Parathyroid adenoma (tissue), 2 donors: ENCODE data around the gene COL23A1.

Experiments used
- H2AFZ ChIP-seq: fragments of 300-600 bp; sonication (generic); one replicate; pipeline ENCODE4 v1.7.0; 2017; ENCODE audit warnings: antibody characterized with exemption, mild to moderate bottlenecking
- H3K27ac ChIP-seq: fragments of 300-600 bp; sonication (generic); one replicate; pipeline ENCODE4 v1.7.0; 2017
- H3K27me3 ChIP-seq: fragments of 300-600 bp; sonication (generic); one replicate; pipeline ENCODE4 v1.7.0; 2017; ENCODE audit warnings: low read length; ENCODE audit not compliant: control insufficient read depth, insufficient read depth
- H3K36me3 ChIP-seq: fragments of 300-600 bp; sonication (generic); one replicate; pipeline ENCODE4 v1.7.0; 2017; ENCODE audit warnings: low read length; ENCODE audit not compliant: control insufficient read depth, insufficient read depth
- H3K4me1 ChIP-seq: fragments of 300-600 bp; sonication (generic); one replicate; pipeline ENCODE4 v1.7.0; 2017; ENCODE audit warnings: control low read depth
- H3K4me2 ChIP-seq: fragments of 300-600 bp; sonication (generic); one replicate; pipeline ENCODE4 v1.7.0; 2017; ENCODE audit warnings: low read length
- H3K4me3 ChIP-seq: fragments of 300-600 bp; sonication (generic); one replicate; pipeline ENCODE4 v1.7.0; 2017; ENCODE audit warnings: low read depth, low read length
- H3K79me2 ChIP-seq: fragments of 300-600 bp; sonication (generic); one replicate; pipeline ENCODE4 v1.7.0; 2017; ENCODE audit warnings: control low read depth
- H3K9ac ChIP-seq: fragments of 300-600 bp; sonication (generic); one replicate; pipeline ENCODE4 v1.7.0; 2017; ENCODE audit warnings: mild to moderate bottlenecking
- H3K9me3 ChIP-seq: fragments of 300-600 bp; sonication (generic); one replicate; pipeline ENCODE4 v1.7.0; 2017; ENCODE audit warnings: low read length; ENCODE audit not compliant: control insufficient read depth
- CTCF ChIP-seq: fragments of 300-600 bp; sonication (generic); IDR thresholded peaks from one replicate; pipeline ENCODE4 v1.7.0; 2017; ENCODE audit warnings: antibody characterized with exemption, mild to moderate bottlenecking
- donor health status: primary hyperparathyroidism.

COL23A1 gene

DNA sequence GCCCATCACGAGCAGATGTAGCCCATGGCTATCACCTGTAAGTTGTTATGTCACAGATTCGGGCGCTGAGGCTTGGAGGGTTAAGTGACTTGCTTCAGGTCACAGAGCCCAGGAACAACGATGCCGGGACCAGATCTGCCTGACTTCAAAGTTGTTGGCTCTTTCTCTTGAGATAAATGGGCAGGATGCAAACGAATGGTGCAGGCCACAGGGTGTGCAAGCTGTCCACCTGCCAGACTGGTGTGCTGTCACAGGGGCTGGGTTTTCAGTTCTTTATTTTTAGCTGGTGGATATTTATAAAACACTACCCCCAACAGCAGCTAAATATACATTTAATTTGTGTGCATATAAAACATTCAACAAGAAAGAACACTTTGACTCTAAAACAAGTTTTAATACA, 339.9 kb downstream of the COL23A1 start:
- no peaks in the 10 kb centered on the region for H3K27me3 ChIP-seq
- no peaks in the 10 kb centered on the region for H3K79me2 ChIP-seq
- H3K4me1 ChIP-seq = no peaks in the 10 kb centered on the region
- H3K4me3 ChIP-seq = no peak overlapping the region
- H3K36me3 ChIP-seq = no peaks in the 10 kb centered on the region
- TF ChIP-seq CTCF = no peak
- no peak overlapping the region for H3K27ac ChIP-seq
- no peaks in the 10 kb centered on the region for H3K9me3 ChIP-seq
- no peak overlapping the region for H3K4me2 ChIP-seq
- H2AFZ ChIP-seq = no peak overlapping the region
- no peak overlapping the region for H3K9ac ChIP-seq

DNA sequence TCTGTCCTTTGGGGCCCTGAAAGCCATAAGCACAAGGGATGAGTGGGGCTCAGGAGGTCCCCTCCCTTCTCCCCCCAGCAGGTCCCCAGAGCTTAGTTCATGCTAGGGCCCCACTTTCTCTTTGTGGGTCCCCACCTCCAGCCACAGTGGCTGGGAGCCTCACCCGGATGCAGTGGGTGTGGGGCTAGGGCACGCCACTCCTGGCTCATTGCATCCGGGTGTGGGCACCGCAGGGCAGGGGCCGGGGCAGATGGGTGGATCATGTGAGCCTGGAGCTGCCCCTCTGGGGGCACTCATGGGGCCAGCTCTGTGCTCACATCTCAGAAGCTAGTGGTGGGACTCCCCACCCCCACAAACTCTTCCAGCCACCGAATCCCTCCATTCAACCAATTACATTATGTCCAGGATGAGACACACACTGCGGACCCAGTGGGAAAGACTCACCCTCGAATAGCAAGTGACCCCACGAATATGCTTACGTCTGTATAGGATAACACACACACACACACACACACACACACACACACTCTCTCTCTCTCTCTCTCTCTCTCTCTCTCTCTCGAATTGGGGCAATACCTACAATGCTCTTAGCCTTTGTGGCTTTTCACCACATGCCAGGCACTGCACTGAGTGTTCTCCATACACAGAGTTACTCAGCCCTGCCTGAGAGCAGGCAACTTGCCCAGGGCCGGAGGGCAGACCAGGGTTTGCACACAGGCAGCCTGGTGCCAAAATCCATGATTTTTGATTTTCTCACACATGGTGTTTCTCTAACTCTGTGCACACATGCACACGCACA, 340.8 kb downstream of the COL23A1 start:
- no peaks in the 10 kb centered on the region for H3K36me3 ChIP-seq
- no peak overlapping the region for H3K4me2 ChIP-seq

DNA sequence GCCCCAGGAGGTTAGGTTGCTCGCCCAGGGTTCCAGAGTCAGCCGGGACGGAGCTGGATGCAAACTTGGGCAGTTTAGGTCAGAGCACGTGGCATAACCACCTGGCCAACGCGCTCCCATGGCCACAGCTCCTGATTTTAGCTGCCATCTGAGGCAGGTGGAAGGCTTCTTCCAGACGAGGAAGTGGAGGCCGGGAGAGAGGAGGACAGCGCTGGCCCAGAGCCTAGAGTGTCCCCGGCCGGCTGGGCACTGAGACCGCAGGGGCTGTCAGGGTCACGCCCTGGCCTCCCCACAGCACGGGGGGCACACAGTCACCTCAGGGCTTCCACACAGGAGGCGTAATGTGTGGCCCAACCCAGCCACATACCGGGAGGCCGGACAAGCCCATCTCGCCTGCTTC, 341.4 kb downstream of the COL23A1 start:
- no peak overlapping the region for H3K4me3 ChIP-seq
- no peaks in the 10 kb centered on the region for H3K36me3 ChIP-seq
- TF ChIP-seq CTCF = no peak
- no peak overlapping the region for H2AFZ ChIP-seq
- no peak overlapping the region for H3K4me2 ChIP-seq
- H3K9ac ChIP-seq = no peak overlapping the region
- H3K9me3 ChIP-seq = no peaks in the 10 kb centered on the region
- H3K4me1 ChIP-seq = no peaks in the 10 kb centered on the region
- no peak overlapping the region for H3K27ac ChIP-seq
- H3K79me2 ChIP-seq = no peaks in the 10 kb centered on the region
- H3K27me3 ChIP-seq = no peaks in the 10 kb centered on the region

More for the DNA sequence above, 340.8 kb downstream of the COL23A1 start:
- no peak overlapping the region for H3K4me3 ChIP-seq
- no peaks in the 10 kb centered on the region for H3K79me2 ChIP-seq
- H3K9me3 ChIP-seq = no peaks in the 10 kb centered on the region
- no peak for TF ChIP-seq CTCF
- H3K27me3 ChIP-seq = no peaks in the 10 kb centered on the region
- H3K27ac ChIP-seq = no peak overlapping the region
- H3K4me1 ChIP-seq = no peaks in the 10 kb centered on the region
- no peak overlapping the region for H2AFZ ChIP-seq
- H3K9ac ChIP-seq = no peak overlapping the region

GRCh38 chr5:178247481-178248456, 342.4 kb downstream of the COL23A1 start:
- no peaks in the 10 kb centered on the region for H3K4me1 ChIP-seq
- no peak overlapping the region for H3K4me2 ChIP-seq
- H2AFZ ChIP-seq = no peak overlapping the region
- no peaks in the 10 kb centered on the region for H3K27me3 ChIP-seq
- no peaks in the 10 kb centered on the region for H3K36me3 ChIP-seq
- no peak overlapping the region for H3K27ac ChIP-seq
- H3K9me3 ChIP-seq = no peaks in the 10 kb centered on the region
- no peak overlapping the region for H3K4me3 ChIP-seq
- TF ChIP-seq CTCF = no peak
- H3K9ac ChIP-seq = no peak overlapping the region
- H3K79me2 ChIP-seq = no peaks in the 10 kb centered on the region
